HepG2 (cell line): ENCODE results near the gene PPP2R1B. TPM values are rescaled to one million over a fixed set of nuclear protein-coding genes. Genes with fewer than 3 reads are reported as not detected.

Source experiments
- BORCS8-MEF2B ChIP-seq: sonication (generic); formaldehyde crosslinking; IDR thresholded peaks from 2 replicates; pipeline ENCODE4 v1.8.0; 2022; ENCODE audit warnings: mild to moderate bottlenecking, missing genetic modification reagents
- CEBPB ChIP-seq: IDR thresholded peaks from 2 replicates; pipeline ENCODE4 v1.6.1; 2011; ENCODE audit warnings: low read depth, low read length, improper control_type of control experiment, borderline replicate concordance
- CEBPZ ChIP-seq: IDR thresholded peaks from 2 replicates; pipeline ENCODE4 v1.6.1; 2012; ENCODE audit warnings: low read length, improper control_type of control experiment
- FOXK2 ChIP-seq: fragments of 450-650 bp; IDR thresholded peaks from 2 replicates; pipeline ENCODE4 v1.6.1; 2016
- ISL2 ChIP-seq: sonication (generic); formaldehyde crosslinking; IDR thresholded peaks from 2 replicates; pipeline ENCODE4 v1.5.0; 2020; ENCODE audit warnings: missing genetic modification reagents
- JUND ChIP-seq: sonication (generic); formaldehyde crosslinking; IDR thresholded peaks from 2 replicates; pipeline ENCODE4 v1.8.0; 2022; ENCODE audit warnings: mild to moderate bottlenecking, missing genetic modification reagents
- KAT8 ChIP-seq: IDR thresholded peaks from 2 replicates; pipeline ENCODE4 v1.6.1; 2016; ENCODE audit warnings: missing genetic modification reagents, missing compliant biosample characterization
- KDM5B ChIP-seq: sonication (generic); formaldehyde crosslinking; IDR thresholded peaks from 2 replicates; pipeline ENCODE4 v1.4.0; 2020; ENCODE audit warnings: missing genetic modification reagents, mild to moderate bottlenecking, borderline replicate concordance
- KLF13 ChIP-seq: sonication (generic); formaldehyde crosslinking; IDR thresholded peaks from 2 replicates; pipeline ENCODE4 v1.4.0; 2020; ENCODE audit warnings: mild to moderate bottlenecking, missing genetic modification reagents
- MED1 ChIP-seq: sonication (generic); formaldehyde crosslinking; IDR thresholded peaks from 2 replicates; pipeline ENCODE4 v1.4.0; 2020; ENCODE audit warnings: missing genetic modification reagents
- MTA1 ChIP-seq: sonication (generic); formaldehyde crosslinking; IDR thresholded peaks from 2 replicates; pipeline ENCODE4 v1.4.0; 2020; ENCODE audit warnings: missing genetic modification reagents, mild to moderate bottlenecking, borderline replicate concordance
- MYNN ChIP-seq: sonication (generic); formaldehyde crosslinking; IDR thresholded peaks from 2 replicates; pipeline ENCODE4 v1.4.0; 2020; ENCODE audit warnings: mild to moderate bottlenecking, low read depth, missing genetic modification reagents
- MYPOP ChIP-seq: sonication (generic); formaldehyde crosslinking; IDR thresholded peaks from 2 replicates; pipeline ENCODE4 v1.8.1; 2023; ENCODE audit warnings: mild to moderate bottlenecking, moderate library complexity, missing genetic modification reagents
- NFKB2 ChIP-seq: sonication (generic); formaldehyde crosslinking; IDR thresholded peaks from 2 replicates; pipeline ENCODE4 v1.4.0; 2020; ENCODE audit warnings: missing genetic modification reagents, borderline replicate concordance
- PAWR ChIP-seq: sonication (generic); formaldehyde crosslinking; IDR thresholded peaks from 2 replicates; pipeline ENCODE4 v1.4.0; 2020; ENCODE audit warnings: missing genetic modification reagents, mild to moderate bottlenecking, borderline replicate concordance
- RELA ChIP-seq: sonication (generic); formaldehyde crosslinking; IDR thresholded peaks from 2 replicates; pipeline ENCODE4 v1.4.0; 2020; ENCODE audit warnings: missing genetic modification reagents
- SALL1 ChIP-seq: sonication (generic); formaldehyde crosslinking; IDR thresholded peaks from 2 replicates; pipeline ENCODE4 v1.8.0; 2022; ENCODE audit warnings: mild to moderate bottlenecking, missing genetic modification reagents
- ZBTB20 ChIP-seq: sonication (generic); formaldehyde crosslinking; IDR thresholded peaks from 2 replicates; pipeline ENCODE4 v1.8.1; 2023; ENCODE audit warnings: missing genetic modification reagents, low read depth, mild to moderate bottlenecking, borderline replicate concordance
- ZC3H13 ChIP-seq: sonication (generic); formaldehyde crosslinking; IDR thresholded peaks from 2 replicates; pipeline ENCODE4 v1.8.1; 2023; ENCODE audit warnings: mild to moderate bottlenecking, missing genetic modification reagents, moderate library complexity
- ZNF101 ChIP-seq: sonication (generic); formaldehyde crosslinking; IDR thresholded peaks from 2 replicates; pipeline ENCODE4 v1.4.0; 2020; ENCODE audit warnings: mild to moderate bottlenecking, low read depth, missing genetic modification reagents, borderline replicate concordance
- ZNF337 ChIP-seq: sonication (generic); formaldehyde crosslinking; IDR thresholded peaks from 2 replicates; pipeline ENCODE4 v1.5.1; 2020; ENCODE audit warnings: missing genetic modification reagents, low read depth, mild to moderate bottlenecking, borderline replicate concordance
- ZNF44 ChIP-seq: sonication (generic); formaldehyde crosslinking; IDR thresholded peaks from 2 replicates; pipeline ENCODE4 v1.5.1; 2020; ENCODE audit warnings: mild to moderate bottlenecking, missing genetic modification reagents
- ZNF639 ChIP-seq: conservative IDR thresholded peaks from 2 replicates; pipeline ENCODE4 v1.6.1; 2018; ENCODE audit warnings: missing genetic modification reagents
- ZNF737 ChIP-seq: sonication (generic); formaldehyde crosslinking; IDR thresholded peaks from 2 replicates; pipeline ENCODE4 v1.5.0; 2020; ENCODE audit warnings: missing genetic modification reagents, mild to moderate bottlenecking, borderline replicate concordance
- ZNF792 ChIP-seq: IDR thresholded peaks from 2 replicates; pipeline ENCODE4 v1.6.1; 2016
- ZSCAN21 ChIP-seq: sonication (generic); formaldehyde crosslinking; IDR thresholded peaks from 2 replicates; pipeline ENCODE4 v1.8.0; 2022; ENCODE audit warnings: mild to moderate bottlenecking, missing genetic modification reagents, moderate library complexity, borderline replicate concordance
- polyA plus RNA-seq, 8 experiments: library from polyadenylated mRNA; depleted of rRNA in 3 of 8; stranded (reverse) in 7 of 8; unstranded in 1 of 8; fragments of >200 nt; fragmentation: Illumina TruSeq in 4 of 8; extraction: Trizol in 4 of 8; gene quantifications; 2 replicates each; pipeline versions ENCODE4 v1.2.1 to v1.2.3, GENCODE V29; 2011 to 2016; ENCODE audit warnings: low read depth in 4 of 8, missing spikeins in 1 of 8, mixed read lengths in 1 of 8; ENCODE audit not compliant: insufficient read depth in 1 of 8
- total RNA-seq, 5 experiments: library from RNA; depleted of rRNA; stranded (reverse); fragments of >200 nt; fragmentation: Illumina TruSeq; extraction: Trizol; gene quantifications; 2 replicates each; pipeline ENCODE4 v1.2.3, GENCODE V29; 2016; ENCODE audit warnings: low read depth in 1 of 5

The PPP2R1B gene
- total and polyA plus RNA-seq, 2 of the 13 experiments (the other 11 are each of a cell fraction or from before 2014, with no cell fraction given), result 22.1 to 56.8 TPM

- TF ChIP-seq CEBPZ, result no peak
- TF ChIP-seq ZNF337 (CRISPR knock-in tag), result no peak
- peak; percentile 43; the same call in 1 of the 2 replicates for TF ChIP-seq SALL1 (CRISPR knock-in tag)
- TF ChIP-seq MTA1 (CRISPR knock-in tag), result no peak
- no peak for TF ChIP-seq ZNF737 (CRISPR knock-in tag)
- TF ChIP-seq KAT8 (CRISPR knock-in tag), result 0 out of 2 replicates have a peak, but pooled peaks have one; percentile 43
- no peak for TF ChIP-seq RELA (CRISPR knock-in tag)
- peak; percentile 70 for TF ChIP-seq MED1 (CRISPR knock-in tag)
- no peak for TF ChIP-seq NFKB2 (CRISPR knock-in tag)
- no peak for TF ChIP-seq ZNF44 (CRISPR knock-in tag)
- TF ChIP-seq KDM5B (CRISPR knock-in tag), result no peak
- no peak for TF ChIP-seq BORCS8-MEF2B (CRISPR knock-in tag)
- TF ChIP-seq PAWR (CRISPR knock-in tag), result no peak
- 0 out of 2 replicates have a peak, but pooled peaks have one; percentile 22 for TF ChIP-seq ZBTB20 (CRISPR knock-in tag)
- TF ChIP-seq MYPOP (CRISPR knock-in tag), result 0 out of 2 replicates have a peak, but pooled peaks have one; percentile 19
- TF ChIP-seq CEBPB, result peak; percentile 40; the same call in 1 of the 2 replicates
- no peak for TF ChIP-seq ZSCAN21
- TF ChIP-seq ZNF639 (CRISPR knock-in tag), result no peak
- TF ChIP-seq ZC3H13 (CRISPR knock-in tag), result no peak
- no peak for TF ChIP-seq KLF13
- TF ChIP-seq FOXK2, result no peak
- no peak for TF ChIP-seq ZNF792
- TF ChIP-seq ISL2, result peak; percentile 53; the same call in 1 of the 2 replicates
- TF ChIP-seq MYNN, result no peak
- no peak for TF ChIP-seq ZNF101 (CRISPR knock-in tag)
- no peak for TF ChIP-seq JUND (CRISPR knock-in tag)
Measured at GRCh38 chr11:111785886-111786412, 19.8 kb upstream of the PPP2R1B start (continued).
